SK-N-SH (cell line): ENCODE measurements around the gene FAM174B.

ENCODE experiments used
- CHD2 ChIP-seq: fragments of 150-350 bp; IDR thresholded peaks from 2 replicates; pipeline ENCODE4 v1.6.1; 2018; ENCODE audit warnings: low read length; ENCODE audit not compliant: partially characterized antibody
- EP300 ChIP-seq, 2 experiments: IDR thresholded peaks; 2 replicates each; pipeline versions ENCODE4 v1.4.0 to v1.6.1; 2012; ENCODE audit warnings: borderline replicate concordance in 1 of 2, low read depth in 1 of 2, low read length in 1 of 2
- EZH2phosphoT487 ChIP-seq: fragments of 200-600 bp; sonication (generic); IDR thresholded peaks from 2 replicates; pipeline ENCODE4 v1.6.1; 2017; ENCODE audit warnings: low read depth, mixed run types, mild to moderate bottlenecking, antibody characterized with exemption, moderate library complexity, borderline replicate concordance
- FOXM1 ChIP-seq: IDR thresholded peaks from 2 replicates; pipeline ENCODE4 v1.4.0; 2012; ENCODE audit warnings: low read depth, mild to moderate bottlenecking
- GABPA ChIP-seq: IDR thresholded peaks from 2 replicates; pipeline ENCODE4 v1.4.0; 2012; ENCODE audit warnings: low read depth, mild to moderate bottlenecking
- JUND ChIP-seq: IDR thresholded peaks from 2 replicates; pipeline ENCODE4 v1.4.0; 2012
- RAD21 ChIP-seq: IDR thresholded peaks from 2 replicates; pipeline ENCODE4 v1.6.1; 2012; ENCODE audit warnings: mild to moderate bottlenecking, low read length
- RCOR1 ChIP-seq: fragments of 150-350 bp; IDR thresholded peaks from 2 replicates; pipeline ENCODE4 v1.6.1; 2017; ENCODE audit warnings: antibody characterized with exemption, low read length
- RXRA ChIP-seq: IDR thresholded peaks from 2 replicates; pipeline ENCODE4 v1.4.0; 2012; ENCODE audit warnings: low read depth, mild to moderate bottlenecking, borderline replicate concordance
- TF ChIP-seq, protein P1 (sequence below): fragments of 200-600 bp; sonication (generic); IDR thresholded peaks from 2 replicates; pipeline ENCODE4 v1.6.1; 2017; ENCODE audit warnings: antibody characterized with exemption, mild to moderate bottlenecking, moderate library complexity
- TF ChIP-seq, protein P2 (sequence below): IDR thresholded peaks from 2 replicates; pipeline ENCODE4 v1.4.0; 2012; ENCODE audit warnings: low read depth
- TF ChIP-seq, protein P3 (sequence below): IDR thresholded peaks from 2 replicates; pipeline ENCODE4 v1.4.0; 2012; ENCODE audit warnings: low read depth, borderline replicate concordance
- TF ChIP-seq, protein P4 (sequence below): IDR thresholded peaks from 2 replicates; pipeline ENCODE4 v1.6.1; 2012; ENCODE audit warnings: mild to moderate bottlenecking, low read depth, low read length, moderate library complexity
- TF ChIP-seq, protein P5 (sequence below): fragments of 150-350 bp; IDR thresholded peaks from 2 replicates; pipeline ENCODE4 v1.6.1; 2016; ENCODE audit warnings: mild to moderate bottlenecking, low read depth, low read length

DNA sequence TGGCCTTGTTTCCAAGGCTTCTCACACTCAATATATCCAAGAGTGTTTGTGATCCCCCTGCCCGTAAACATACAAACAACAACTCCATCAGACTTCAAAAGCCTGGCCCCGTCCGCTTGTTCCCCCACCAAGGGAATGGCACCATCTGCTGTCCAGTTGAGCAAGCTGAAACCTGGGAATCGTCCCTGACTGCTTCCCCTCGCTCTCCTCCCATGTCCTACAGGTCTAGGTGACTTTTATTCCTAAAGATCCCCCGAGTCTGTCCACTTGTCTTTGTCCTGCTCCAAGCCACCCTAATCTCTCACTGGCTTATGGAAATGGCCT, 27.9 kb upstream of the FAM174B start:
- TF ChIP-seq, protein P1, sequence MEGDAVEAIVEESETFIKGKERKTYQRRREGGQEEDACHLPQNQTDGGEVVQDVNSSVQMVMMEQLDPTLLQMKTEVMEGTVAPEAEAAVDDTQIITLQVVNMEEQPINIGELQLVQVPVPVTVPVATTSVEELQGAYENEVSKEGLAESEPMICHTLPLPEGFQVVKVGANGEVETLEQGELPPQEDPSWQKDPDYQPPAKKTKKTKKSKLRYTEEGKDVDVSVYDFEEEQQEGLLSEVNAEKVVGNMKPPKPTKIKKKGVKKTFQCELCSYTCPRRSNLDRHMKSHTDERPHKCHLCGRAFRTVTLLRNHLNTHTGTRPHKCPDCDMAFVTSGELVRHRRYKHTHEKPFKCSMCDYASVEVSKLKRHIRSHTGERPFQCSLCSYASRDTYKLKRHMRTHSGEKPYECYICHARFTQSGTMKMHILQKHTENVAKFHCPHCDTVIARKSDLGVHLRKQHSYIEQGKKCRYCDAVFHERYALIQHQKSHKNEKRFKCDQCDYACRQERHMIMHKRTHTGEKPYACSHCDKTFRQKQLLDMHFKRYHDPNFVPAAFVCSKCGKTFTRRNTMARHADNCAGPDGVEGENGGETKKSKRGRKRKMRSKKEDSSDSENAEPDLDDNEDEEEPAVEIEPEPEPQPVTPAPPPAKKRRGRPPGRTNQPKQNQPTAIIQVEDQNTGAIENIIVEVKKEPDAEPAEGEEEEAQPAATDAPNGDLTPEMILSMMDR, result no peak
- peak; percentile 54 for TF ChIP-seq RAD21
- no peak for TF ChIP-seq EZH2phosphoT487
- TF ChIP-seq RXRA, result no peak
- TF ChIP-seq CHD2, result no peak
- TF ChIP-seq, protein P2, sequence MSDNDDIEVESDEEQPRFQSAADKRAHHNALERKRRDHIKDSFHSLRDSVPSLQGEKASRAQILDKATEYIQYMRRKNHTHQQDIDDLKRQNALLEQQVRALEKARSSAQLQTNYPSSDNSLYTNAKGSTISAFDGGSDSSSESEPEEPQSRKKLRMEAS, result no peak
- TF ChIP-seq, protein P3, sequence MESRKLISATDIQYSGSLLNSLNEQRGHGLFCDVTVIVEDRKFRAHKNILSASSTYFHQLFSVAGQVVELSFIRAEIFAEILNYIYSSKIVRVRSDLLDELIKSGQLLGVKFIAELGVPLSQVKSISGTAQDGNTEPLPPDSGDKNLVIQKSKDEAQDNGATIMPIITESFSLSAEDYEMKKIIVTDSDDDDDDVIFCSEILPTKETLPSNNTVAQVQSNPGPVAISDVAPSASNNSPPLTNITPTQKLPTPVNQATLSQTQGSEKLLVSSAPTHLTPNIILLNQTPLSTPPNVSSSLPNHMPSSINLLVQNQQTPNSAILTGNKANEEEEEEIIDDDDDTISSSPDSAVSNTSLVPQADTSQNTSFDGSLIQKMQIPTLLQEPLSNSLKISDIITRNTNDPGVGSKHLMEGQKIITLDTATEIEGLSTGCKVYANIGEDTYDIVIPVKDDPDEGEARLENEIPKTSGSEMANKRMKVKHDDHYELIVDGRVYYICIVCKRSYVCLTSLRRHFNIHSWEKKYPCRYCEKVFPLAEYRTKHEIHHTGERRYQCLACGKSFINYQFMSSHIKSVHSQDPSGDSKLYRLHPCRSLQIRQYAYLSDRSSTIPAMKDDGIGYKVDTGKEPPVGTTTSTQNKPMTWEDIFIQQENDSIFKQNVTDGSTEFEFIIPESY, result no peak
- no peak for TF ChIP-seq FOXM1
- TF ChIP-seq EP300 (IDR thresholded peaks at IDR 0.05; ENCODE audit: borderline replicate concordance in 1 of 2, low read depth in 1 of 2, low read length in 1 of 2), result no peak
- TF ChIP-seq, protein P4, sequence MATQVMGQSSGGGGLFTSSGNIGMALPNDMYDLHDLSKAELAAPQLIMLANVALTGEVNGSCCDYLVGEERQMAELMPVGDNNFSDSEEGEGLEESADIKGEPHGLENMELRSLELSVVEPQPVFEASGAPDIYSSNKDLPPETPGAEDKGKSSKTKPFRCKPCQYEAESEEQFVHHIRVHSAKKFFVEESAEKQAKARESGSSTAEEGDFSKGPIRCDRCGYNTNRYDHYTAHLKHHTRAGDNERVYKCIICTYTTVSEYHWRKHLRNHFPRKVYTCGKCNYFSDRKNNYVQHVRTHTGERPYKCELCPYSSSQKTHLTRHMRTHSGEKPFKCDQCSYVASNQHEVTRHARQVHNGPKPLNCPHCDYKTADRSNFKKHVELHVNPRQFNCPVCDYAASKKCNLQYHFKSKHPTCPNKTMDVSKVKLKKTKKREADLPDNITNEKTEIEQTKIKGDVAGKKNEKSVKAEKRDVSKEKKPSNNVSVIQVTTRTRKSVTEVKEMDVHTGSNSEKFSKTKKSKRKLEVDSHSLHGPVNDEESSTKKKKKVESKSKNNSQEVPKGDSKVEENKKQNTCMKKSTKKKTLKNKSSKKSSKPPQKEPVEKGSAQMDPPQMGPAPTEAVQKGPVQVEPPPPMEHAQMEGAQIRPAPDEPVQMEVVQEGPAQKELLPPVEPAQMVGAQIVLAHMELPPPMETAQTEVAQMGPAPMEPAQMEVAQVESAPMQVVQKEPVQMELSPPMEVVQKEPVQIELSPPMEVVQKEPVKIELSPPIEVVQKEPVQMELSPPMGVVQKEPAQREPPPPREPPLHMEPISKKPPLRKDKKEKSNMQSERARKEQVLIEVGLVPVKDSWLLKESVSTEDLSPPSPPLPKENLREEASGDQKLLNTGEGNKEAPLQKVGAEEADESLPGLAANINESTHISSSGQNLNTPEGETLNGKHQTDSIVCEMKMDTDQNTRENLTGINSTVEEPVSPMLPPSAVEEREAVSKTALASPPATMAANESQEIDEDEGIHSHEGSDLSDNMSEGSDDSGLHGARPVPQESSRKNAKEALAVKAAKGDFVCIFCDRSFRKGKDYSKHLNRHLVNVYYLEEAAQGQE, result no peak
- no peak for TF ChIP-seq JUND
- no peak for TF ChIP-seq RCOR1
- TF ChIP-seq, protein P5, sequence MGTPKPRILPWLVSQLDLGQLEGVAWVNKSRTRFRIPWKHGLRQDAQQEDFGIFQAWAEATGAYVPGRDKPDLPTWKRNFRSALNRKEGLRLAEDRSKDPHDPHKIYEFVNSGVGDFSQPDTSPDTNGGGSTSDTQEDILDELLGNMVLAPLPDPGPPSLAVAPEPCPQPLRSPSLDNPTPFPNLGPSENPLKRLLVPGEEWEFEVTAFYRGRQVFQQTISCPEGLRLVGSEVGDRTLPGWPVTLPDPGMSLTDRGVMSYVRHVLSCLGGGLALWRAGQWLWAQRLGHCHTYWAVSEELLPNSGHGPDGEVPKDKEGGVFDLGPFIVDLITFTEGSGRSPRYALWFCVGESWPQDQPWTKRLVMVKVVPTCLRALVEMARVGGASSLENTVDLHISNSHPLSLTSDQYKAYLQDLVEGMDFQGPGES, result no peak
- TF ChIP-seq GABPA, result no peak
